H1 (cell line): Measurements from ENCODE around the gene PPP1R7.

ENCODE experiments used
- JUND ChIP-seq: IDR thresholded peaks from 2 replicates; pipeline ENCODE4 v1.6.1; 2011; ENCODE audit warnings: mild to moderate bottlenecking, improper control_type of control experiment, low read length
- SUZ12 ChIP-seq: fragments of 200-600 bp; sonication (generic); IDR thresholded peaks from 2 replicates; pipeline ENCODE4 v1.6.1; 2012; ENCODE audit warnings: mild to moderate bottlenecking, inconsistent platforms, low read length, moderate library complexity, mixed read lengths

DNA sequence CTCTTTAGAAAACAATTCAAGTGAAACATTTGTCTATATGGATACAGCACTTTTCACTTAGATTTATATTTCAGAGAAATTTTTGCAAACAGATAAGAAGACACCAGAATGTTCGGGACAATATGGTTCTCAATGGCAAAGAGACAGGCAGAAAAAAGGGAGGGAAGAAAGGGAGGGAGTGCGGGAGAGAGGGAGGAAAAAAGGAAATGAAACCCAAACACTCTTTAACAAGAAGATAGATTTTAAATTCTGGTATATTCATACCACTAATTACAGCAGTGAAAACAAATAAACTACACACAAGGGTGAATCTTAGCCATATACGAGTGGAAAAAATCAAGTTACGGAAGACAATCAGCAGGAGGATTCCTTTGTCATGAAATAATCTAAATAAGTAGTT lies 4.0 kb upstream of the PPP1R7 start:
- TF ChIP-seq JUND (no peak), SUZ12 (no peak)
